GM12864 (cell line): ENCODE data around the gene OR1E2.
"Not testable (repeated sequence)": the region's sequence is repeated elsewhere in the genome, so short reads cannot be mapped to it uniquely, and the experiment has no call there.

ENCODE experiments used
- DNase-seq: peaks from one replicate; pipeline ENCODE4 v3.0.0-alpha.2; 2011; ENCODE audit warnings: low read depth
- H3K4me3 ChIP-seq: 2 replicates; pipeline ENCODE4 v1.5.1; 2011; ENCODE audit warnings: mild to moderate bottlenecking, low read depth, low read length, control low read depth
- CTCF ChIP-seq: IDR thresholded peaks from 2 replicates; pipeline ENCODE4 v1.5.1; 2011; ENCODE audit warnings: low read depth, mild to moderate bottlenecking, moderate library complexity, low read length, control low read depth, inconsistent platforms; ENCODE audit errors: missing control alignments

OR1E2 gene

DNA sequence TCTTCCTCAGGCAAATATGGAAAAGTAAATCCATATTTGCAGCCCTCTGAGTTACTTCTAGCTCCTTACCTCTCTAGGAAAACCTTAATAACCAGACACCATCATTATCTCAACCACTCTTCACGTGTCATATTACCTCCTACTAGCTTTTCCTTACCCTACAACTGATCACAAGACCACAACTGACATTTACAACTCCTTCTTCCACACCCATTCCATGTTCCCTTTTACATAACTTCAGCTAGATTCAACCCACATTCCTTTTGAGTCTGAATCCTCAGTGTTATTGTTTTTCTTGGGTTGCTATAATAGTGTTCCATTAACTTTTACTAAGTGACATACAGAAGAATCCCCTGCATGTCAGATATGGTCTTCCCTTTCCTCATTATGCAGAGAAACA lies 4.7 kb upstream of the OR1E2 start:
- no peak for TF ChIP-seq CTCF
- no peak for DNase-seq
- no peak overlapping the region for H3K4me3 ChIP-seq

GRCh38 chr17:3433215-3433614 lies 426 bp downstream of the OR1E2 start:
- not testable (repeated sequence) for DNase-seq, H3K4me3 ChIP-seq

GRCh38 chr17:3418222-3418621 lies 15.4 kb downstream of the OR1E2 start:
- no peak for TF ChIP-seq CTCF
- H3K4me3 ChIP-seq = no peak overlapping the region
- DNase-seq = no peak

GRCh38 chr17:3415610-3416009 lies 18.0 kb downstream of the OR1E2 start:
- no peak for DNase-seq
- no peak overlapping the region for H3K4me3 ChIP-seq
- no peak for TF ChIP-seq CTCF

DNA sequence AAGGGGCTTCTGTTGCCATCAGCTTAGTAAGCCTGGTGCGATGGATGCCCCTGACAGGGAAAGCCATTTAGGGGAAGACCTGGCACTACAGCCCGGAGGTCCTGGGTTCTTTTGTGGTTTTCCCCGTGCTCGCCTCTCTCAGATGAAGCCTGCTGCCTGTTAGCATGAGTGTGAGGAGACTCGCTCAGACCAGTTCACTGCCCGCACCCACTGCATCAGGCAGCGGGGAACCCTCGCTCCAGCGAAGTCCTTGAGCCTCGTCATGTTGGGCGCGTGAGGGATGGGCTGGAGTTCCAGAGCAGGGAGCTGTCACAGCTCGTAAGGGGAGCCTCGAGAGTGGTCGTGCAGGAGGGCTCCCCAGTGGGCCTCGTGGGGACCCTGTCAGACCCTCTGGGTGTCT lies 21.4 kb downstream of the OR1E2 start:
- not testable (repeated sequence) for H3K4me3 ChIP-seq, DNase-seq

- no peak for TF ChIP-seq CTCF
- DNase-seq = no peak
- no peak within 1 kb of the TSS for H3K4me3 ChIP-seq
Measured at GRCh38 chr17:3411070-3411469, 22.6 kb downstream of the OR1E2 start, which contains the start of gene OR3A3. Gene OR3A3, plus strand, starts transcription at chr17:3411370.

DNA sequence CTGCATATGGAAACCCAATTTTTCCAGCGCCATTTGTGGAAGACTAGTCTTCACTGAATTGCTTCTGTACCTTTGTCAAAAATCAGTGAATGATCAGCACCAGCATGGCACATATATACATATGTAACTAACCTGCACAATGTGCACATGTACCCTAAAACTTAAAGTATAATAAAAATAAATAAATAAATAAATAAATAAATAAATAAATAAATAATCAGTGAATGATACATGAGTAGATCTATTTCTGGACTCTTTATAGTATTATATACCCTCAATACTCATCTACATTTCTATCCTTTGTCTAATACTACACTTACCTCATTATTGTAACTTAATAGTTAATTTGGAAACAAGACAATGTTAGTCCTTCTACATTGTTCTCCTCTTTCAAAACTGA lies 29.8 kb downstream of the OR1E2 start:
- not testable (repeated sequence) for H3K4me3 ChIP-seq, DNase-seq

- H3K4me3 ChIP-seq = no peak overlapping the region
- no peak for TF ChIP-seq CTCF
- DNase-seq = no peak
Measured at GRCh38 chr17:3401786-3402185, 31.9 kb downstream of the OR1E2 start.

DNA sequence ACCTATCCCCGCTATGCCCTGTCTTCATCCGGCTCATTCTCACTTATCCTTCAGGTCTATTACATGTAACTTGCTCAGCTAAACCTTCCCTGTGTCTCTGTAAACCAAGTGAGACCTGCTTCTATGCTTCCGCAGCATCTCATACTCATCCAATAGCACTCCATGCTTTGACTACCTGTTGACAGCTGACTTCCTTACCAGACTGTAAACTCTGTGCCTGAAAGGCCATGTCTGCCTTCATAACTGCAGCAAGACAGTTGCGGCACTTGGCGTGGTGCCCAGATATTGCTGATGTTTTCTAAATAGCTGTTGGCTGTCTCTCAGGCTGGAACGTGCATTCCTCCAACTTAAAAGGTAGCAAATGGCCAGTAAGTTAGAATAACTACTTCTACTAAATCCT lies 33.6 kb downstream of the OR1E2 start:
- DNase-seq = no peak
- no peak for TF ChIP-seq CTCF
- no peak overlapping the region for H3K4me3 ChIP-seq
